Peyer's patch (tissue), 4 donors: ENCODE results near the gene AK8. TPM values are rescaled to one million over a fixed set of nuclear protein-coding genes. Genes with fewer than 3 reads are reported as not detected.

Experiments used
- DNase-seq, 3 donors: peaks; one replicate each; pipeline ENCODE4 v3.0.0-alpha.2; 2017 to 2019
- H3K27ac ChIP-seq, 4 donors: fragments of 200-600 bp; sonication (generic); one replicate each; pipeline ENCODE4 v1.5.1; 2016 to 2019
- H3K27me3 ChIP-seq, 2 donors: fragments of 200-600 bp; sonication (generic); one replicate each; pipeline ENCODE4 v1.5.1; 2019
- H3K36me3 ChIP-seq, 3 donors: fragments of 200-600 bp; sonication (generic); one replicate each; pipeline ENCODE4 v1.5.1; 2016 to 2019
- H3K4me1 ChIP-seq, 4 donors: fragments of 200-600 bp; sonication (generic); one replicate each; pipeline ENCODE4 v1.5.1; 2016 to 2019
- H3K4me3 ChIP-seq, 4 donors: fragments of 200-600 bp; sonication (generic); 1 replicate in 3 of 4; 2 replicates in 1 of 4; pipeline ENCODE4 v1.5.1; 2016 to 2019; ENCODE audit warnings: mild to moderate bottlenecking in 1 of 4
- H3K9me3 ChIP-seq, 4 donors: fragments of 200-600 bp; sonication (generic); one replicate each; pipeline ENCODE4 v1.5.1; 2016 to 2019; ENCODE audit warnings: mild to moderate bottlenecking in 1 of 4
- CTCF ChIP-seq, 6 experiments: fragments of 450-650 bp in 4 of 6; fragments of 200-600 bp in 2 of 6; sonication (generic) in 1 of 6; IDR thresholded peaks; one replicate each; pipeline ENCODE4 v1.5.1; 2017 to 2019; ENCODE audit warnings: antibody characterized with exemption in 6 of 6, mild to moderate bottlenecking in 3 of 6, moderate library complexity in 1 of 6
- POLR2A ChIP-seq, 2 donors: fragments of 450-650 bp; IDR thresholded peaks; one replicate each; pipeline ENCODE4 v1.5.1; 2017; ENCODE audit warnings: antibody characterized with exemption in 2 of 2, mild to moderate bottlenecking in 2 of 2, moderate library complexity in 2 of 2
- total RNA-seq, 4 donors: library from RNA; depleted of rRNA; stranded (reverse); fragments of >200 nt; gene quantifications; one replicate each; pipeline ENCODE4 v1.1.0, GENCODE V29; 2016

Gene AK8
- total RNA-seq, 4 donors from 2014 or later = not detected

GRCh38 chr9:132828201-132828770, 49.8 kb downstream of the AK8 start:
- Histone ChIP-seq H3K36me3 (no peaks in the 10 kb centered on the region), H3K4me1 (no peaks in the 10 kb centered on the region), H3K9me3 (no peaks in the 10 kb centered on the region), H3K27me3 (no peaks in the 10 kb centered on the region), H3K4me3 (no peak overlapping the region), H3K27ac (no peak overlapping the region)
- no peak for DNase-seq
- TF ChIP-seq CTCF (IDR thresholded peaks at IDR 0.05) (no peak), POLR2A (IDR thresholded peaks at IDR 0.05) (no peak)

- Histone ChIP-seq H3K4me1 (no peaks in the 10 kb centered on the region), H3K4me3 (no peak overlapping the region), H3K27ac (no peak overlapping the region), H3K36me3 (no peaks in the 10 kb centered on the region), H3K27me3 (no peaks in the 10 kb centered on the region), H3K9me3 (no peaks in the 10 kb centered on the region)
- TF ChIP-seq CTCF (IDR thresholded peaks at IDR 0.05) (no peak), POLR2A (IDR thresholded peaks at IDR 0.05) (no peak)
- DNase-seq = no peak
Measured at GRCh38 chr9:132827366-132827765, 50.7 kb downstream of the AK8 start.

- no peak for DNase-seq
- TF ChIP-seq POLR2A (IDR thresholded peaks at IDR 0.05) (no peak), CTCF (IDR thresholded peaks at IDR 0.05) (no peak)
- Histone ChIP-seq H3K36me3 (no peaks in the 10 kb centered on the region), H3K4me3 (no peak overlapping the region), H3K9me3 (no peaks in the 10 kb centered on the region), H3K27ac (no peak overlapping the region), H3K27me3 (no peaks in the 10 kb centered on the region), H3K4me1 (no peaks in the 10 kb centered on the region)
Measured at GRCh38 chr9:132826621-132827365, 51.3 kb downstream of the AK8 start.

GRCh38 chr9:132826131-132826530, 52.0 kb downstream of the AK8 start:
- H3K27ac ChIP-seq = no peak overlapping the region
- H3K27me3 ChIP-seq = no peaks in the 10 kb centered on the region
- H3K9me3 ChIP-seq = no peaks in the 10 kb centered on the region
- no peaks in the 10 kb centered on the region for H3K36me3 ChIP-seq
- no peak overlapping the region for H3K4me3 ChIP-seq
- no peak for DNase-seq
- H3K4me1 ChIP-seq = no peaks in the 10 kb centered on the region
- TF ChIP-seq POLR2A (IDR thresholded peaks at IDR 0.05) (no peak), CTCF (IDR thresholded peaks at IDR 0.05) (no peak)

- Histone ChIP-seq H3K4me3 (no peak overlapping the region), H3K27ac (no peak overlapping the region), H3K4me1 (no peaks in the 10 kb centered on the region), H3K36me3 (no peaks in the 10 kb centered on the region), H3K9me3 (no peaks in the 10 kb centered on the region), H3K27me3 (no peaks in the 10 kb centered on the region)
- TF ChIP-seq CTCF (IDR thresholded peaks at IDR 0.05) = no peak
- TF ChIP-seq POLR2A (IDR thresholded peaks at IDR 0.05) = no peak
- no peak for DNase-seq
Measured at GRCh38 chr9:132825430-132825829, 52.7 kb downstream of the AK8 start.
